ENCODE results near the gene TPRKB.
"Not testable (repeated sequence)": the region's sequence is repeated elsewhere in the genome, so short reads cannot be mapped to it uniquely, and the experiment has no call there.

TPRKB gene

DNA sequence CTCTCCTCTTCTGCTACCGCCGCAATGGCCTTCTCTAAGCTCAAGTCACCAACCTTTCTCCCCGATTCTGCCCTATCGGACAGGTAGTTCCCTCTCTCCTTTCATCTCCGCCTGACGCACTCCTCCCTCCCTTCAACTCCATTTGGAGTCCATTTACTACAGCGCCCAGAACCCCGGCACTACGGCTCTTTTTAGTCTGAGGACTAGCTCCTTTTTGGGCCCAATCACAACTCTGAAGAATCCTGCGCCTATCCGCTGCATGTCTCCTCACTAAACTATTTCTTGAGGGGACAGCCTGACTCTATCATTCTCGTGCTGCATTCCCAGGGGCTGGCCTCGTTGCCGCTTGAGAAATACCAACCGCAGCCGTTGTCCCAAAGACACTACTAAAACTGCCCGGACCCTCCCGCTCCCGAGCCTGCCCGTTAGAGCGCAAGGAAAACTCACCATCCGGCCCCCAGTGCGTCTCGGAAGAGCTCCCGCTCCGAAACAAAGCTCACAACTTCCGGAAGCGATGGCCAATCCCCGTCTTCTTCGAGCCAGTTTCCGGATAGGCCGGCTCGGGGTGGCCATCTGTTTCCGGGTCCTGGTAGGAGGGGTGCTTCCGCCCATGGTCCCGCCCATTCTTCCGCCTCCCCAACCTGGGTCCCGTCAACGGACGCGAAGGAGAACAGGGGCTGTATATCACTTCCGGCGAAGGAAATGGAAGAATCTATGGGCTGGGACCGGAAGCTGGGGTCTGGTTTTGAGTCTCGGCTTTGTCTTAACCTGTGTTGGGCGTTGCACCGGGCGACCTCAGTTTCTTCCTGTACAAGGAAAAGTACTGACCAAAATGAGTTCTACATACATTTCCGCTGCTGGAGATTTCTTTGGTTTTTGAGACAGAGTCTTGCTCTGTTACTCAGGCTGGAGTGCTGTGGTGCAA lies at the start of gene TPRKB:
Gene TPRKB (minus strand): TSS at position 491 of the 925 bp plus-strand sequence. CDS start 2,776 bp downstream, outside the sequence.
- DNase-seq, result peak; percentile 93

DNA sequence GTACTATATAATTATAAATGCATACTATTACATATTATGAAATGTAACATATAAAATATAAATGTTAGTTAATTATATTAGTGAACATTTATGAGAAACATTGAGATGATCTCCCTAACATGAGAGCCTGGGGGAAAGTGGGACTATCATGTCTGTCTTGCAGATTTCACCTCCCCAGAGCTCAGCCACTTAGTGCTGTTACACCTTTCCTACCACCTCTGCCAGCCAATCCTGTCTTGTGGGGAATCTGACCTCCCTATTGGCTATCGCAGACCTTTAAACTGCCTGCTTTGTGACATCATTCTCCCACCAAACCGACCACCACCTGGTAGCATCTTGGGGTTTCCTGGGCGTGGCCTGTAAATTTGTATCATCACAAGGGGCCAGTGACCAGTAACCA lies 46.7 kb upstream of the TPRKB start, which contains the start of gene C2orf78:
Gene C2orf78 (plus strand): TSS at position 301 of the 400 bp plus-strand sequence. CDS start 127 bp downstream, outside the sequence.
- not testable (repeated sequence) for DNase-seq

GRCh38 chr2:73783402-73783801 lies 46.3 kb upstream of the TPRKB start:
- not testable (repeated sequence) for DNase-seq

DNA sequence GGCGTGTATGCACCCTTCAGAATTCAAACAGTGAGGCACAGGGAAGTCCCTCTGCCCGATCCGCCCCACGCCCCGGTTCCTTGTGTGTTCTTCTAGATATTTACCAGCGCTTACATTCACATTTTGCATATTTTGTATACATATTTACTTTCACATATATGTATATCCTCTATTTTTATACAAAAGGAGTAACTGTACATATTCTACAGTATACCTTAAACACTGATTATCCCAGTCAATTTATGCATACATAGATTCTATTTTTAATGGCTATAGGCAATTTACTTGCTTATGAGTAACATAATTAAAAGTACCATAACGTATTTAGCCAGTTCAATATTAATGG lies 43.1 kb upstream of the TPRKB start:
- no peak for DNase-seq

GRCh38 chr2:73779467-73780236 lies 42.5 kb upstream of the TPRKB start, which contains the start of gene DUSP11:
DUSP11 (minus strand) TSS chr2:73780103; CDS start chr2:73779974, 129 bp downstream.
- DNase-seq, result peak; percentile 81

GRCh38 chr2:73778867-73779466 lies 41.8 kb upstream of the TPRKB start:
- not testable (repeated sequence) for DNase-seq

GRCh38 chr2:73776869-73777519 lies 39.8 kb upstream of the TPRKB start:
- DNase-seq, result no peak

GRCh38 chr2:73776381-73776780 lies 39.2 kb upstream of the TPRKB start:
- no peak for DNase-seq

DNA sequence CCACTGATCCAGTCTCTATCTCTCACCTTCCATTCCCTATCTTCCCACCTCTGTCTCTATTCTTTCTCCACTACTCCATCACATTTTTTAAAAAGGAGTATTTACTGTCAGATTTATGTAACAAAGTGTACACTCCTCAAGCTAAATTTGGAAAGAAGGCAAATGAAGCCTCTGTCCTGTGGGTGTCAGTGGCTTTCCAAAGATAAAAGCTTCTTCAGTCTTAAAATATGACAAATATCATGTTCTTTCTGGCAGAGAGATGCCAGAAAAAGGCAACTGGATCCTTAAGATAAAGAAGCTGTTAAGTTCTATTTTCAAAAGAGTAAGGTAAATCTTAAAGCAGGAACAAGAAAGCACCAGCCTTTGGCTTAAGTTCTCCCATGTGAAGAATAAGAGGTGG lies 35.7 kb upstream of the TPRKB start:
- no peak for DNase-seq

DNA sequence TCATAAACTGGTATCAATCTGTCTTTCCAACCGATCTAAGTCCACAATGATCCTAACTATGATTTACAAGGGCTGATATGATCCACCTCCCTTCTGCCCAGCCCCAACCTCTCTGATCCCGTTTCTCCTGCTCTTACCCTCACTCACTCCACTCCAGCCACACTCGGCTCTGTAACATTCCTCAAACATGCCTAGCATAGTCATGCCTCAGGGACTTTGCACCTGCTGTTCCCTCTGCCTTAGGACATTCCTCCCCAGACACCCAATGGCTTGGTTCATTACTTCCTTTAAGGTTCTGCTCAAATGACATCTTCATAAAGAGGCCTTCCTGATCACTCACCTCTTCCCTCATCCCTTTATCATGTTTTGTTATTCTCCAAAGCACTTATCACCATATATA lies 33.6 kb upstream of the TPRKB start:
- no peak for DNase-seq

- no peak for DNase-seq
Observed at GRCh38 chr2:73766994-73767393, 29.8 kb upstream of the TPRKB start.

- DNase-seq, result no peak
Observed at GRCh38 chr2:73766349-73766748, 29.2 kb upstream of the TPRKB start.

- no peak for DNase-seq
Observed at GRCh38 chr2:73764945-73765344, 27.8 kb upstream of the TPRKB start.

GRCh38 chr2:73762571-73762970 lies 25.4 kb upstream of the TPRKB start:
- no peak for DNase-seq

DNA sequence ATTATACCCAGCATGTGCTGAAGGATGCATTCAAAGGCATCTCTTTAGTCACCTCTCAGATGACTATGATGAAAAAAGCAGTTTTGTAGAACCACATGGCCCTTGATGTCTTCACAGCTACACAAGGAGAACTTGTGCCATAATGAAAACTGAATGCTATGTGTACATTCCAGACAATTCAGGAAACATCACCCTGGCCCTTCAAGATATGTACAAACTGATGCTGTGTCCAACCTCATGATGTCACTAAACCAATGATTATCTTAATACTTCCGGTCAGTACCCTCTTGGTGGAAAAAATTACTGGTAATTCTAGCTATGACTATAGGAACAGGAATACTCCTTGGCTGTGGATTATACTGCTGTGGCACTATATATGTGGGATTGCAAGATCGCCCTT lies 22.8 kb upstream of the TPRKB start:
- no peak for DNase-seq

DNA sequence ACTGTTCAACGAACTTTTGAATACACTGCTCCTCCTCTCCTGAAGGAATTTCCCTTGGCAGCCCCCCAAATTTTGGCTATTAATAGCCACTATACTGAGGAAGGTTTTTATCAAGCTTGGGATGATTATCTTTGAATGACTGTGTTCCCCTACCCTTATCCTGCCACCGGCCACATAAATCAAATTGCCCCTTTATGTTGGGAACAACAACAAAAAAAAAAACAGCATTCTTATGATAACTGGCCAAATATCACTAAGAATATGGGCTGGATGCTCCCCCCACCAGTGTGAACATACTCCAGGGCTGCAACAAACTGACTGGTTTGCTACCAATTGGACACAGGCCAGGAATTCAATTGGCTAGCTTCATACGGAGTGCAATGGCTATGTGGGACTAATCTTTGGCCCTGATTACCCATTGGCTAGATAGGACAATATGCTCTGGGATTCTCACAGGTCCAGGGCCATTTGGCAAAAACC lies 22.2 kb upstream of the TPRKB start:
- DNase-seq, result no peak

GRCh38 chr2:73754332-73754731 lies 17.2 kb upstream of the TPRKB start:
- DNase-seq, result not testable (repeated sequence)

GRCh38 chr2:73749314-73749713 lies 12.2 kb upstream of the TPRKB start:
- DNase-seq, result no peak

DNA sequence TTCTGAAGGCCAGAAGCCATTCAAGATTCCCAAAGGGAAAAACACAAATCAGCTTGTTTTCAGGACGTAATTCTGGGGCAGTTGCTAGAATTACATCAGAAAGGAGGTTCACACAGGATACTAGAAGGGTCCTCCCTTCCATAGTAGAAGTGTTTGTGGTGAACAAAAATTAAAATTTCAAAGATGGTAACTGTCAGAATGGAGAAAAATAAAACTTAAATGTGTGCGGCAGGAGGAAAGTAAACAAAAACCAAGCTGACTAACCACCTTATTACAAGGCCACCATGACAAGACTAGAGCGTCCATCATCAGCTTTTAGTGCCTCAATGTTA lies 9.7 kb upstream of the TPRKB start:
- DNase-seq, result no peak

DNA sequence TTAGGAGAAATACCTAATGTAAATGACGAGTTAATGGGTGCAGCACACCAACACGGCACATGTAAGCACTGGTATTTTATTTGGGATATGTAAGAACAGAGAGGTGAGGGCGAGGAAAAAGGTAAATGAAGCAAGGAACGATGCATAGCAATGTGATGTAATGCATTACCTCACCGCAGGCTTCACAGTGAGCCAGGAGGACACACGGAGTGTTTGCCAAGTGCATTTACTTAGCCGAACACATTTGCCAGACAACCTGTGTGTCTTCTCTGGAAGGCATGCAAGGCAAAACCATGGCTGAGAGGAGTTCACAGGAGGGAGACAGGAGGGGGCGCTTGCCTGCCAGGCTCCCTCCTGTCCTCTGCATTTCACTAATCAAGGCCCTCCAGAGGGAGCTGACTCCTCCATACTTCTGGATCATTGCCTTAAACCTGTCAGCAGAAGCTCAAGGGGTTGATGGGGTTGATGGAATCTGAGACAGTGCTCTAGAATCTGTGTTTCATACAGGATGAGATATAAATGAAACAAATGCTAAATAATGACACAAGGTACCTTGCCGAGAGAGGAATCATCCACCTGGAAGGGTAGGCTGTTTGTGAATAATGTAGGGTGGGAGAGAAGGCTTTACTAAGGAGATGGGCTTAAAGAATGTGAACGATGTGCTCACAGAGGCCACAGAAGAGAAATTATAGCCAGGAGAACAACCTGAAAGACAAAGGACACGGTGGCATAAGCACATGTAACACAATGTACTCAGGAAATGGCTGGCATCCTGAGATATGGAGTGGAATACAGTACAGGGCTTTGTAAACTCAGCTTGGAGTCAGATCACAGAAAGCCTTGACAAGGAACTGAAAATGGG lies 9.1 kb upstream of the TPRKB start:
- DNase-seq, result no peak

GRCh38 chr2:73740767-73741166 lies 3.6 kb upstream of the TPRKB start:
- DNase-seq, result no peak

GRCh38 chr2:73739101-73739500 lies 2.0 kb upstream of the TPRKB start:
- no peak for DNase-seq
